Measurements from ENCODE around the gene TWF2.

DNA sequence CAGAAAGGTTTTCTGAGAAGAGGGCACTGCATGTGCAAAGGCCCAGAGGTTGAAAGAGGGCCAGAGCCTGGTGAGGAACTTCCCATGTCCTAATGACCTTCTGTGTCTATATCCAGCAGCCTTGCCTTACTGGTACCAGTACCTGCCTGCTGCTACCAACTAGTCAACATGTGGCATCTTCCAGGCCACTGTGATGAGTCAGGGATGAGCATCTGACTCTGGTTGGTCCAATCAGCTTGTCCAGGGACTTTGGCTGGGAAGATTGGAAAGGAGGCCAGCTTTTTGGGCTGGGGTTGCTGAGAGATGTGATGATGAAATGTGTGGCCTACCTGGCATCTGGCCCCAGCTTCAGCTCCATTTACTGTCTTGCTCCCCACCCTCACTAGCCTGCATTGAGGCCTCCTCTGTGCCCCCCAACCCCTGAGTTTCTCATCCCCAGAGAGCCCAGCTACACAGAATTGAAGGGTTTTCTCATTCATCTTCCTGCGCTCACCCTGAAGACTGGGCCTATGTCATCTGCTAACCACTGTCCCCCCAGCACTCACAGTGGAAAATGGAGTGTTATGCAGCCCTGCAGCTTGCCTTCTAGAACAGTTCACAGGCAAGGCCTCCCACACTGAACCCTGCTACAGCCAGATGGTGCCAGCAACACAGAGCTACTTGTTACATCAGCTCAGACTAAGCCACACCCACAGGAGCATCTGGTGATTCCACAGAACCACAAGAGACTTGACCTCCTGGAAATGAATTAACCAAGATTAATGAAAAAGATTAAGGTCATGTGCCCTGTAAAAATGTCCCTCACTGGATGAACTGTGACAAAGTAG, 1.3 kb upstream of the TWF2 start:
- no peak for TF ChIP-seq ZNF589 (CRISPR knock-in tag; IDR thresholded peaks at IDR 0.05; ENCODE audit: low read depth)
- TF ChIP-seq SP1 (CRISPR knock-in tag; IDR thresholded peaks at IDR 0.05), result no peak
- no peak for TF ChIP-seq MYNN (IDR thresholded peaks at IDR 0.05)
- TF ChIP-seq MYNN (CRISPR knock-in tag; IDR thresholded peaks at IDR 0.05), result no peak
- TF ChIP-seq JUND (IDR thresholded peaks at IDR 0.05; ENCODE audit: borderline replicate concordance, low read depth, low read length), result peak; percentile 17; the same call in 1 of the 2 replicates
- TF ChIP-seq JUND (tag; IDR thresholded peaks at IDR 0.05; ENCODE audit: borderline replicate concordance, low read depth, low read length), result peak; percentile 27; the same call in 1 of the 3 replicates
- TF ChIP-seq, protein P1, sequence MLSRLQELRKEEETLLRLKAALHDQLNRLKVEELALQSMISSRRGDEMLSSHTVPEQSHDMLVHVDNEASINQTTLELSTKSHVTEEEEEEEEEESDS (CRISPR knock-in tag; IDR thresholded peaks at IDR 0.05), result no peak
- TF ChIP-seq, protein P2, sequence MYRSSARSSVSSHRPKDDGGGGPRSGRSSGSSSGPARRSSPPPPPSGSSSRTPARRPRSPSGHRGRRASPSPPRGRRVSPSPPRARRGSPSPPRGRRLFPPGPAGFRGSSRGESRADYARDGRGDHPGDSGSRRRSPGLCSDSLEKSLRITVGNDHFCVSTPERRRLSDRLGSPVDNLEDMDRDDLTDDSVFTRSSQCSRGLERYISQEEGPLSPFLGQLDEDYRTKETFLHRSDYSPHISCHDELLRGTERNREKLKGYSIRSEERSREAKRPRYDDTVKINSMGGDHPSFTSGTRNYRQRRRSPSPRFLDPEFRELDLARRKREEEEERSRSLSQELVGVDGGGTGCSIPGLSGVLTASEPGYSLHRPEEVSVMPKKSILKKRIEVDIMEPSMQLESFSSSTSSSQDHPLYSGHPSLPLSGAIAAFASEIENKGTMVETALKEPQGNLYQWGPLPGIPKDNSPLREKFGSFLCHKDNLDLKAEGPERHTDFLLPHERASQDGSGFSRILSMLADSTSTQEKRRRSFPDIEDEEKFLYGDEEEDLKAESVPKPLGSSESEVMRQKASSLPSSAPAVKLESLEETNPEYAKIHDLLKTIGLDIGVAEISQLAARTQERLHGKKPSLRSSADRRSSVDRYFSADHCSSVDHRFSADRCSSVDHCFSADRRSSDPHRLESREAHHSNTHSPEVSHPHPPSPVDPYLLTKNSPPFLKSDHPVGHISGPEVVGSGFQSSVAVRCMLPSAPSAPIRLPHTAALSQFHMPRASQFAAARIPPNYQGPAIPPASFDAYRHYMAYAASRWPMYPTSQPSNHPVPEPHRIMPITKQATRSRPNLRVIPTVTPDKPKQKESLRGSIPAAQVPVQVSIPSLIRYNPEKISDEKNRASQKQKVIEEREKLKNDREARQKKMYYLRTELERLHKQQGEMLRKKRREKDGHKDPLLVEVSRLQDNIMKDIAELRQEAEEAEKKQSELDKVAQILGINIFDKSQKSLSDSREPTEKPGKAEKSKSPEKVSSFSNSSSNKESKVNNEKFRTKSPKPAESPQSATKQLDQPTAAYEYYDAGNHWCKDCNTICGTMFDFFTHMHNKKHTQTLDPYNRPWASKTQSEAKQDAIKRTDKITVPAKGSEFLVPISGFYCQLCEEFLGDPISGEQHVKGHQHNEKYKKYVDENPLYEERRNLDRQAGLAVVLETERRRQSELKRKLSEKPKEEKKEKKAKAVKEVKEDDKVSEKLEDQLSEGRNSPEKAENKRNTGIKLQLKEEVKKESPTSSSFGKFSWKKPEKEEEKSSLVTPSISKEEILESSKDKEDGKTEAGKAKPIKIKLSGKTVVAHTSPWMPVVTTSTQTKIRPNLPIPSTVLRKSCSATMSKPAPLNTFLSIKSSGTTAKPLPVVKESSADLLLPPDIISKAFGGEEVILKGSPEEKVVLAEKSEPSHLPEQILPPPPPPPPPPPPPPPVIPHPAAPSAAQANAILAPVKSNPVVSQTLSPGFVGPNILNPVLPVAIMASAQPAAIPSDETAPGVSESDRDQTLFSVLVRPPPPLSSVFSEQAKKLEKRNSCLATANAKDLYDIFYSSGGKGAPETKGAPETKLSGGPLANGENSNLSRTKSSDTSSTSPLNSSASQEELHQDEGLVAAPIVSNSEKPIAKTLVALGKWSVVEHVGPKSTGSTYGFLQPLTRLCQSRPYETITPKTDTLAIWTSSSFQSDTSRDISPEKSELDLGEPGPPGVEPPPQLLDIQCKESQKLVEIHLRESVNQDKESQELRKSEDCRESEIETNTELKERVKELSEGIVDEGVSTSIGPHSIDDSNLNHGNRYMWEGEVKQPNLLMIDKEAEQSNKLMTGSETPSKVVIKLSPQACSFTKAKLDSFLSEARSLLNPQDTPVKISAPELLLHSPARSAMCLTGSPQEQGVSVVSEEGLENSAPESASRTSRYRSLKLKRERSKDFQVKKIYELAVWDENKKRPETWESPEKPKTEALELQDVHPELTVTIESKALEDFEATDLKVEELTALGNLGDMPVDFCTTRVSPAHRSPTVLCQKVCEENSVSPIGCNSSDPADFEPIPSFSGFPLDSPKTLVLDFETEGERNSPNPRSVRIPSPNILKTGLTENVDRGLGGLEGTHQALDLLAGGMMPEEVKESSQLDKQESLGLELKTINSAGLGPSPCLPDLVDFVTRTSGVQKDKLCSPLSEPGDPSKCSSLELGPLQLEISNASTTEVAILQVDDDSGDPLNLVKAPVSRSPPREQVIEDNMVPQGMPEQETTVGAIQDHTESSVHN (IDR thresholded peaks at IDR 0.05; ENCODE audit: borderline replicate concordance in 1 of 2, low read depth in 1 of 2), result no peak
- TF ChIP-seq CBX3 (IDR thresholded peaks at IDR 0.05; ENCODE audit: borderline replicate concordance in 1 of 2, low read length in 2 of 2), result no peak; a peak in 1 of 3 replicates

Data from K562 (cell line).